ENCODE results near the gene KIF21A.

- TF ChIP-seq CTCF (IDR thresholded peaks at IDR 0.05; ENCODE audit: extremely low read depth in 1 of 2, insufficient read depth in 1 of 2, low read depth in 1 of 2, low read length in 2 of 2) (no peak), EZH2 (IDR thresholded peaks at IDR 0.05; ENCODE audit: borderline replicate concordance, low read depth, low read length, severe bottlenecking) (no peak)
Observed at GRCh38 chr12:39341179-39341578, 101.7 kb downstream of the KIF21A start.

Measured in endothelial cell of umbilical vein (primary cell).